Activated T-cell treated with anti-CD3 and anti-CD28 coated beads, Interleukin-2, amount 50 U/mL, for 48 hours (primary cell): ENCODE results near the gene DNAJC3.
"Not testable (repeated sequence)": the region's sequence is repeated elsewhere in the genome, so short reads cannot be mapped to it uniquely, and the experiment has no call there.

Source experiments
- DNase-seq, 2 experiments: peaks; one replicate each; pipeline ENCODE4 v3.0.0-alpha.2; 2020

DNAJC3 gene

DNA sequence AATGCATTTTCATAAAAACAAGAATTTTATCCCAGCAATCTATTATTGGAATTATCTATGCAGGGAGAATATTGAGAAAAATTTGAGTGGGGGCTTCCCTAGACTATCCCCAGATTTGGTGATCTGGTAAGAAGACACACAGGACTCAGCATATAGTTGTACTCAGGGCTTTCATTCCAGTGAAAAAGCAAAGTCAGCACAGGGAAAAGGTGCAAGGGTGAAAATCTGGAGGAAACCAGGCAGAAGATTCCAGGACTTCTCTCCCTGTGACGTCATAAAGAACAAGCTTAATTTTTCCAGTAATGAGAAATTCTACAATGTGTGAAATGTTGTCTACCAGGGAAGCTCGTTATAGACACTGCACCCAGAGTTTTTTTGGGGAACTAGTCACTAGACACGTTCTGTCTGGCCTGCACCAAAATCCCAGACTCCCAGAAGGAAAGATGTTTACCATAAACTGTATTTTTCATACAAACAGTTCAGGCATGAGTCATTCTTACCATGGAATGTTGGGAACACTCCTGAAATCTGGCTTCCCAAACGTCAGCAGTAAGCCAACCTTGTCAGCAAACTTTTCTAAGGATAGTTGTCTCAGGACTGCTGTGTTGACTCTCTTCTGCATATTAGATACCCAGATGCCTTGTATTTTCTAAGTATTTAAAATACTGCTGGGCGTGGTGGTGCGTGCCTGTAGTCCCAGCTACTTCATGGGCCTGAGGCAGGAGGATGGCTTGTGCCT lies 107.4 kb downstream of the DNAJC3 start:
- DNase-seq: no peak

DNA sequence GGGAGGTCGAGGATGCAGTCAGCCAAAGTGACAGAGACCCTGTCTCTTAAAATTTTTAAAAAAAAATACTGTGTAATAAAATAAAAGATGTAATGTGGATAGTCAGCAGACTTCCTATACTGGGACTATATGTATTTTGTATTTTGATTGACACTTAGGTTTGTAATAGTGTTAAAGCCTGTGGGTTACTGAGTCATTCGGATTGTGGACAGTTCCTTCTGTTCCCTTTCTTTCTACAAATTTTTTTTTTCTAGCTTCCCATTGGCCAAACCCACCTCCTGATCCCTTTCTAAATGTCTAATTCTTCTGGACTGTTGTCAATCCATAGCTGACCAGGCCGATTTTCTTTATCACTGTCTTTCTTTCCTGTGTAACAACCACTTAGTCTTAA lies 108.0 kb downstream of the DNAJC3 start:
- DNase-seq: no peak

DNA sequence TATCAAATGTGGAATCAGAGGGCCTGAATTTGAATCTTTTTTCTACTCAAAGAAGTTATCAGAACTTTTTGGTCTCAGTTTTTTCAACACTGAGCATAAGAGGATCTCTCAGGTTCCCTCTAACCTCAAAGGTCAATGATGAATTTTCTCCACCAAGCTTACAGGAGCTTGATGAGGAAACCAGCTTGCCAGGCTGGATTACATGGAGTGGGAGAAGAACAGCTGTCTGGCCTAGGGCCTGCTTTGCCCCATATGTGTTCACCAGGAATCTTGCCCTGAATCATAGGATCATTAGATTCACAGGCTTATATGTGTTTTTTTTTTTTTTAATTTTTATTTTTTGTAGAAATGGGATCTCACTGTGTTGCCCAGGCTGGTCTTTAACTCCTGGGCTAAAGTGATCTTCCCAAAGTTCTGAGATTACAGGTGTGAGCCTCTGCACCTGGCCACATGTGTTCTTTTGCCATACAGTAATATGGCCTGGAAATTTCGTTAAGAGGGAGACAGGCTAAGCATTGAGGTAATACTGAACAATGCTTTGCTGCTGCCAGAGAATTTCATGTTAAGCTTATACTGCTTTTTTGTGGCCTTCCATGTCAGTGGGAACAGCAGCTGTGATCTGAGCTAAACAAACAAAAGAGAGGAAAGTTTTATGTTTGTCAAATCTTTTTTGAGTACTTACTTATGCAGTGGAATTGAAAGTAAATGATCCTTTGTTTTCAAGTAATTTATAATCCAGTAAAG lies 110.6 kb downstream of the DNAJC3 start:
- no peak for DNase-seq

DNA sequence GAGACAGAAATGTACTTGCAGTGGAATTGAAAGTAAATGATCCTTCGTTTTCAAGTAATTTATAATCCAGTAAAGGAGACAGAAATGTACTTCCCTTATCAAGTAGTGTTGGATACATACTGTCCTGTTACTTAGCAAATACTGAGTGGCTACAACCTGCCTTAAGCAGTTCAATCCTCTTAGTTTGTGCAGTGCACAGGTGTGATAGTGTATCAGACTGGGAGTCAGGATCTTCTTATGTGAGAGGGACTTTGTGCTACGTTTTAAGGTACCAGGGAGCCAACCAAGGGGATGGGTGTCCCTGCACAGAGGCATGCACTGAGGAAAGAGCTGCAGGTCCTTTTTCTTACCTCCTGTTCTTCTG lies 111.1 kb downstream of the DNAJC3 start:
- DNase-seq: no peak

DNA sequence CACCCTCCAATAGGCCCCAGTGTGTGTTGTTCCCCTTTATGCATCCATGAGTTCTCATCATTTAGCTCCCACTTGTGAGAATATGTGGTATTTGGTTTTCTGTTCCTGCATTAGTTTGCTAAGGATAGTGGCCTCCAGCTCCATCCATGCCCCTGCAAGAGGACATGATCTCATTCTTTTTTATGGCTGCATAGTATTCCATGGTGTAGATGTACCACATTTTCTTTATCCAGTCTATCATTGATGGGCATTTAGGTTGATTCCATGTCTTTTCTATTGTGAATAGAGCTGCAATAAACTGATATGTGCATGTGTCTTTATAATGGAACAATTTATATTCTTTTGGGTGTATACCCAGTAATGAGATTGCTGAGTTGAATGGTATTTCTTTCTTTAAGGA lies 112.4 kb downstream of the DNAJC3 start:
- not testable (repeated sequence) for DNase-seq

DNA sequence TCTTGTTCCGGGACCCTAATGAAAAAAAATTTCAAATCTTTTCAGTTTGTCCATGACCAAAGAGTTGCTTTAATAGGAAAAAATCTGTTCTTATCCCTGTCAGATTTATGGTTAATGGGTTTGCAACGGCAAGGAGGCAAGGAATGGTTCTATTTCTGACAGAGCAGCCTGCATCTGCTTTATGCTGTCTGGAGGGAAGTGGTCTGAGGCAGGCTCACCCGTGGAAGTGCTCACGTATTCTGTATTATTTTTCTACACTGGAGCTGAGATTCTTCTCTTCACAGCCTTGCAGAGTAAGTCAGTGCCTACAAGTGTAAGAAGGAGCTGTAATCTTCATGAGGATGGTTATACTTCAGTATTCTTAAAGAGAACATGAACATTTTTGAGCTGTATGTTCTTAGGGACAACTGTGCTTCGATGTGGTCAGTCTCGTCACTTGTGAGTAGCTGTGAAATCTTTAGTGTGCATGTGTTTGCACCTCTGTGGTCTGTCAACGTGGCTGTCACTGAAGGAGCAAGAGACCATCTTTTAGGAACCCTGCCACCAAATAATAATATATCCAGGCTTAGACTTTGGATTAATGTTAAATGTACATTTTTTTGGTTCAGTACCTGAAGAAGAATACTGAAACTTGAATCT lies 114.3 kb downstream of the DNAJC3 start:
- no peak for DNase-seq

DNA sequence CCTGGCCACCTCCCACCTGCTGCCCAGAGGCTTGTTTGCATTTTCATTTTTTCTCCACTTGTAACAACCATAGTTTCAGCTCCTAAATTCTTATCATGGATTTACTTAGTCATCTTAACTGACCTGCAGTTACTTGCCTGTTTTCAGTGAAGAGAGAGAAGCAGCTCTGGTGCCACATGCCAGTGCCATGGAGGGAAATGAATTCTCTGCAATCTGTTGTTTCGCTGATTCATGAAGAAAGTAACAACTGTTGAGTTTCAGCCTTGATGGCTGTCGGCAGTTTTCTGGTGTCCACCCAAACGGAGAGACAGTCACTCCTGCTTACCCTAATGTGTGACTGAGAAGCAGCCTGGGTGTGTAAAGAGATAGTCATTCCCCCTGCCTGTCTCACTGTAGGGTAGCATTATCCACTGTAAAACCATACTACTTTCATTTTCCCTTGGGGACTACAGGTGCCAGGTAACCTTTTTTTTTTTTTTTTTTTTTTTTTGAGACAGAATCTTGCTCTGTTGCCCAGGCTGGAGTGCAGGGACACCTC lies 116.1 kb downstream of the DNAJC3 start:
- DNase-seq: no peak

DNA sequence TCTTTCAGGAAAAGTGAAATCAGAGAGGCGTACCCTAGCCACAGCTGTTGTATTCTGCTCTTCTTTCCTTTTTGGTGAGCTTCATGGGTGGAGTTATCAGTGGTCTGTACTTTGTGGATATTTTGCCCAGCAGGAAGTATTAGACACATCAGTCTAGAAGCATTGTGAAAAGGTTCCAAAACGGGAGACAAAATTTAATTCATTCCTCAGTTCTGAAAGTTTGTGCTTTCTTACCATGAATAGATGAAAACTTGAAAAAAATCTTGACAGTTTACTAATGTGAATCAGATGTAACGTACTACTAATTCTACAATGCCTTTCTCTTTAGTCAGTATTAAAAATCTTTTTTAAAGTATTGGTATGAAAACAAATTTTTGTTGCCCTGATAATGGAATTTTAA lies 116.8 kb downstream of the DNAJC3 start:
- no peak for DNase-seq

DNA sequence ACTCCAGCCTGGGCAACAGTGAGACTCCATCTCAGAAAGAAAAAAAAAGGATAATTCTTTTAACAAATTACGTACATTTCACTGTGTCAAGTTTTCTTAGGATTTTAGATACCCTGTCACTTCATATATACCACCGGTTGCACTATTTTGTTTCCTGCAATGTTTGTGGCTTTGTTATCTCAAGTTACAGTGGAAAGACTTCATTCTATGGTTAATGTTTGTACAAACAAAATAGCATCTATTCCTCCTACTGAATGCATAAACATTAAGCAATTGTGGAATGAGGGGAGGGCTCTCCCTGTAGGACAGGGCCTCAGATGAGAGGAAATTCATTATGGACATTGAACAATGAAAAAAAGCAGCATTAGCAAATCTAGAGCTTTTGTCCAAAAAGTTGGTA lies 120.1 kb downstream of the DNAJC3 start:
- no peak for DNase-seq

DNA sequence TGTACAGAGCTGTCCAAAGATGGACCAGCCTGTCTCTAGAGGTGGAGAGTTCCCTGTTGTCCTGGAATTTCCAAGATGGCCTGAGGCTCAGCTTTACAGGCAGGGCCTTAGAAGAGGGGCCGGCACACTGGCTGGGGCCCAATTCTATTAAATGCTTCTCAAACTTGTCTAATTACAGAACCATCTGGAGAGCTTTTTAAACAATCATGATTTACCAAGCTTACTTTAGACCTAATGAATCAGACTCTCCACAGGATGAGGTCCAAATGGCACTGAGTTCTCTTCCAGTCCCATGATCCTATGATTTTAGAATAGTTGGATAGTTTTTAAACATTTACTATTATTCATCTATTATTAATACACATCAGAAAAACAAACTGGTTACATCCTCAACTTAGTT lies 123.5 kb downstream of the DNAJC3 start:
- DNase-seq: no peak

DNA sequence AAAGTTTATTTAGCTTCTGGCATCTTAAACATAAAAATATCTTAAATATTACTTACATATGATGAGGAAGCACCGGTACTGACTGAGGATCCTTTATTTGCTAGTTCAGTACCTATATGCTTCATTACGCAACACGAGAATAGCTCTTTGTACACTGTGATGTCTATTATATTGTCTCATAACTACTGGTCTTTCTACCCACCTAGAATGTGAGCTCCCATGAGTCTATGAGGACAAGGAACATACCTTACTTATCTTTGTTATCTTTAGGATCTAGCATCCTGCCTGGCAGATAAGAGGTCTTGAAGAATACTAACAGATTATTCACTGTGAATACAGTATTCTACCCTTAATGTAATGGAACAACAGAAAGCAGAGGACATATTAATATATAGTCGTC lies 124.9 kb downstream of the DNAJC3 start:
- DNase-seq: no peak

DNA sequence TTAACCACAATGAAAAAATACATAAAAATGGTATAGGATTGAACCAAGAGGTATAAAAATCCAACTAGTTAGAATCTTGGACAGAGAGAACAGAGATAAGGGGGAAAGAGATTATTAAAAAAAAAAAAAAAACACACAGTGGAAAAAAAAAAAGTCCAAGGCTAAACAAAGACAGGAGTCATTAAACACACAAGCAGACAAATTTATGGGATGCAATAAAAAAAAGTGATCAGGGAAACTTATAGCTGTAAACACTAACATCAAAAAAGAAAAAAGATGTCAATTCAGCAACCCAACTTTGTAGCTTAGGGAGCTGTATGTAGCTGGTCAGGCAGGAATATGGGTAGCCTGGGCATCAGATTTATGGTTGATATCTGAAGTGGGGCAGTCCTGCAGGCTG lies 129.0 kb downstream of the DNAJC3 start:
- DNase-seq: no peak

DNA sequence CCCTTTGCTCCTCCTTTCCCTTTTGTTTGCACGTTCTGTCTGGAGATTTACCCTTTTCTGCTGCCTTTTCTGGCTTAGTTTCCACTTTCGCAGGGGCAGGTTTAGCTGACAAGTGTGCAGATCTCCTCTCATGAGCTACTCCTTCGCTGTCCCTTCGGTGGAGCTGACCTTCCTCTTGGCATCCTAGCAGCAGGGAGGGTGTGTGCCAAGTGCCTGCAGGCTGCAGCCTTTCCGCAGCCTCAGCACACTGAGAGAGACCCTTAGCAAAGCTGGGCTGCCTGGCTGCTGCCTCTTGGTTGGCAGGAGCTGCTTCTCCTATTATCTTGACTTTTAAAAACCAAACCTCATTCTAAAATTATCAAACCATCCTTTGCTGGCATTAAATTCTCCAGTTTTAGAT lies 132.5 kb downstream of the DNAJC3 start:
- no peak for DNase-seq

DNA sequence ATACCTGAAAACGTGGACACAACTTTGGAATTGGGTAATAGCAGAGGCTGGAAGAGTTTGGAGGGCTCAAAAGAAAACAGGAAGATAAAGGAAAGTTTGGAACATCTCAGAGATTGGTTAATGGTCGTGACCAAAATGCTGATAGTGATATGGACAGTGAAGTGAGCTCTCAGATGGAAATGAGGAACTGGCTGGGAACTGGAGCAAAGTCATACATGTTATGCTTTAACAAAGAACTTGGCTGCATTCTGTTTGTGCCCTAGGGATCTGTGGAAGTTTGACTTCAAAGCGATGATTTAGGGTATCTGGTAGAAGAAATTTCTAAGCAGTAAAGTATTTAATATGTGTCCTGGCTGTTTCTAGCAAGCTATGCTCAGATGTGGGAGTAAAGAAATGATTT lies 136.2 kb downstream of the DNAJC3 start:
- DNase-seq: no peak

DNA sequence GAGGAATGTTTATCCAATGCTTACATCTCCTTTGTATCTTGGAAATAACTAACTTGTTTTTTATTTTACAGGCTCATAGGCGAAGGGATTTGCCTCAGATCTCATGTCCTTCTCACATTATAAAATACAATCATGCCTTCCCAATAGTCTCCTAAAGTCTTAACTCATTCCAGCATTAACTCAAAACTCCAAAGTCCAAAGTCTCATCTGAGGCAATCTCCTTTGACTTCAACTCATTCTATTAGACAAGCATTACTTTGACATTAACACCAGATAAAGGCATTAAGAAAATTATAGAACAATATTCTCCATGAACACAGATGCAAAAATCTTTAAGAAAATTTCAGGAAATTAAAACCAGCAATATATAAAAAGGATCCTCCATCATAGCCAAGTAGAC lies 137.6 kb downstream of the DNAJC3 start:
- DNase-seq: no peak

DNA sequence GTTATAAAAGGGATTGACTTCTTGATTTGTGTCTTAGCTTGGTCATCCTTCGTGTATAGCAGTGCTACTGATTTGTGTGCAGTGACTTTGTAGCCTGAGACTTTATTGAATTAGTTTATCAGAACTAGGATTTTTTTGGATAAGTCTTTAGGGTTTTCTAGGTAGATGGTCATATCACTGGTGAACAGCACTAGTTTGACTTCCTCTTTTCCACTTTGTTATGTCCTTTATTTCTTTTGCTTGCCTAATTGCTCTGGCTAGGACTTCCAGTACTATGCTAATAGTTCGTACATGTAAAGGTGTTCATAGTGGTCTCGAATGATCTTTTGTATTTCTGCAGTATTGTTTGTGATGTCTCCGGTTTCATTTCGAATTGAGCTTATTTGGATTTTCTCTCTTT lies 145.4 kb downstream of the DNAJC3 start:
- DNase-seq: no peak

DNA sequence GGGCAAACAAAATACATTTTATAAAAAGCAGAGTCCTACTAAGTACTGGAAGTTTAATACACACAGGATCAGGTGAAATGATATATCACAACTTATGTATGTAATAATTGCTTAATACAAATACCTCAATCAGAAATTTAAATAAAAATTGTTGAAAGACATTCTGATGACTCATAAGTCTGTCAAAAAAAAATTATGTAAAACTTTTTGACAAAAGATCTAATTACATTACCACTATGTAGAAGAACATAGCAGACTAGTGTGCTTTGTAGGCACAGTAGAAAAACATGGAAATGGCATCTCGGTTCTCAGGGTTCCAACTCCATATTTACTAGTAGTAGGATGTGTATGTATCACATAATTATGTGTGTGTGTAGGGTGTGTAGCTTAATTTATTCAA lies 156.2 kb downstream of the DNAJC3 start:
- DNase-seq: no peak

DNA sequence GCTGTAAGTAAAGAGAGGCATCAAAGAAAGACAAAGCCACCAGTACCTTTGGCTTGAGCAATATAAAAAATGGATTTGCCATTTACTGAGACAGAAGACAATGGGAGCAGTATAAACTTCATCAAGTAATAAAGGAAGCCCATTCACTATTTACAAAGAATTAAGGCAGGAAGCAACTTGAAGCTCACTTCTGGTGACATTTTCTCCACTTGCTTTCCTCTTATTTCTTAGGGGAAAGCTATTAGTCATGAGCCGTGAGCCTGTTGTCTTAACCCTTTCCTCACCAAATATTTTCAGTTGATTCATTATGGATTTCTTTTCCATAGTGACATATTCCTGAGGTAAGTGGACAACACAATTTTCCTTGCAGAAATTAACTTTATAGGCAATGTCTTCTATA lies 156.8 kb downstream of the DNAJC3 start:
- no peak for DNase-seq

DNA sequence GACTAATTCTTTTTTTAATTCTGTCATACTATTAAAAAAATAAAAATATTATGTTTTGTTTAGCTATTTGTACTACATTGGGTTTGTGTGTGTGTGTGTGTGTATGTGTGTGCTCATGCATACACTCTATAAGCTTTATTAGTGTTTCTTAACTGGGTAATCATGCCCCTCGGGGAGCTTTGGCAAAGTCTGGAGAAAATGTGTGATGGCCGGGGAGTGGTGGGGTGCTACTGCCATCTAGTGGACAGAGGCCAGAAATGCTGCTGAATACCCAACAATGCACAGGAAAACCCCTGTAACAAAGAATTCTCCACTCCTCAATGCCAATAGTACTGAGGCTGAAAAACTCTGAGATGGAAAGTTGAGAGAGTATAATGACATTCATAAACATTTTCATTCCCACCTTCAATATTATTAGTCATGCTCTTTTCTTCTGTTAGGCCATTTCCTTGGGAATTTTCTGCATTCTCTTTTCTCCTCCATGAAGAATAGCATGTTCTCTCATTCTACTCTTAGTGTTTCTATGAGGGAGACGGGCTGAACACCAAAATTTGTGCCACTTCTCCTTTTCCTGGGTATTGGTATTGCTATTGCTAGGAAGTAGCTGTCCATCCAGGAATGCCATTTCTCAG lies 157.3 kb downstream of the DNAJC3 start:
- peak; percentile 75 to 77 for DNase-seq

DNA sequence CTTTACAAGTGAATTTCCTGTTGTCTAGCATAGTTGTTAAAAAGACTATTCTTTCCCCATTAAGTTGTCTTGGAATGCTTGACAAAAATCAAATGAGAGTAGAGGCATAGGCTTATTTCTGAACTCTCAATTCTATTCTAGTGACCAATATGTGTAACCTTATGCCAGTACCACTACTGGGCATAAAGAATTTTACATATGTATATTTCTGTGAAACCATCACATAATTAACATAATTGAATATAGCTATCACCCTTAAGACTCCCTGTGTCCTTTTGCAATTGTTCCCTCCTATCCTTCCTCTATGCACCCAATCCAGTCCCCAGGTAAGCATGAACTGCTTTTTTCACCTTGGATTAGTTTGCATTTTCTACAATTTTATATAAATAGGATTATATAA lies 165.0 kb downstream of the DNAJC3 start:
- DNase-seq: no peak

DNA sequence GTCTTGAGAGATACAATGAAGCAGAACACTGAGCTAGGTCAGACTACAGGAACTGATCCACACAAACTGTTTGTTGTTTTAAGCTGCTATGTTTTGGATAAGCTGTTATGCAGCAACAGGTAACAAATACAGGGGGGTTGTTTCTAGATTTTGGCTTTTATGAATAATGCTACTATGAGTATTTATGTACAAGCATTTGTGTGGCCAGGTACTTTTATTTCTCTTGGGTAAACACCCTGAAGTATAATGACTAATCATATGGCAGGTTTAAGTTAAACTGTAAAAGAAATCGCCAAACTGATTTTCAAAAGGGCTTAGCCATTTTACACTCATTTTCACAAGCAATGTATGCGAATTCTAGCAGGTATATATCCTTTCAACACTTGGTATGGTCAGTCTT lies 166.0 kb downstream of the DNAJC3 start:
- no peak for DNase-seq
